ENCODE measurements around the gene VSTM5. TPM values are rescaled to one million over a fixed set of nuclear protein-coding genes. Genes with fewer than 3 reads are reported as not detected.

VSTM5 gene
- total and polyA plus RNA-seq, 2 of the 8 experiments (the other 6 are each of a cell fraction or from before 2014, with no cell fraction given) = 0.22 to 0.70 TPM

DNA sequence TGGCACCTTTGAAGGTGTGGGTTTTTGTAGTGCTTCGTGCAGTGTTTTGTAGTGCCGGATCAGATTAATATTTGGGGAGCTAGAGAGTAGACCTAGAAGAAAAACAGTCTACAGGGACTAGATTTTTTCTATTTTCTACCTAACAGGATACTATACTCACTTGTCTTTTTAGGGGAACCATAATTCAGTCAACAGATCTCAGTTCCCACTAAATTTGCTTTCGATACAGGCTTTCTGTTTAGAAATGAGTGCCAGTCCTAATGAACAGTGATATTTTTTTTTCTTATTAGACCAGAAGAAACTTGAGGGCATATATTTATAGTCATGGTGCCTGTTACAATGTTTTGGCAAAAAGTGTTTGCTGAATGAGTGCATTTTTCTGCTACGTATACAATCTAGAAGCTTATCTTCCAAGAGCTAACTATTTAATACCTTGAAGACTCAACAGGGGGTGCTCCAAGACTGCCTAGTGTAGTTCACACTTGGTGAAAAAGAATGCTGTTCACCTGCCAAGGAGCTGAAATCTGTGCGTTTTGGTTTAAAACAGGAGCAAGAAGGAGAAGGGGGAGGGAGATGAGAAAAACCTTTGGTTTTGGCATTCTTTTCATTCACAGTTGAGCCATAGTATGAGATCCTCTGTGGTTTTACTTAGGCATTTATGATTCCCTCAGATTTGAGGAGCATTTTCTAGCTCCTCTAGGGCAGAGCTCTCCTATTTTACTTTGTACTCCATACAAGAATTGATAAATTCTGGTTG is 44.9 kb upstream of the VSTM5 start:
- Histone ChIP-seq H3K56ac (replicated peaks; ENCODE audit: insufficient read length, low read depth, low read length) (no peak overlapping the region), H3K79me2 (ENCODE audit: control insufficient read depth in 1 of 2, insufficient read depth in 2 of 2, low read length in 2 of 2) (no peaks in the 10 kb centered on the region), H4K5ac (ENCODE audit: insufficient read length, low read depth, low read length) (no peak overlapping the region), H3K27me3 (replicated peaks in 1 of 4; ENCODE audit: control insufficient read depth in 3 of 4, extremely low read depth in 1 of 4, insufficient read depth in 3 of 4, low read length in 3 of 4) (no peaks in the 10 kb centered on the region), H3K14ac (ENCODE audit: insufficient read length) (no peak overlapping the region), H3K4me3 (ENCODE audit: extremely low read depth in 1 of 4, insufficient read depth in 2 of 4, low read depth in 3 of 4, low read length in 4 of 4) (no peak overlapping the region), H2BK20ac (ENCODE audit: low read length) (no peak overlapping the region), H3K36me3 (ENCODE audit: control insufficient read depth in 2 of 4, insufficient read depth in 4 of 4, low read length in 3 of 4) (no peaks in the 10 kb centered on the region), H3K4ac (replicated peaks; ENCODE audit: insufficient read length, low read depth, low read length) (no peak overlapping the region), H2BK120ac (replicated peaks; ENCODE audit: low read depth, low read length) (no peak overlapping the region), H3K27ac (ENCODE audit: low read depth, low read length) (no peak overlapping the region), H2AFZ (ENCODE audit: low read length) (peak overlapping the region; percentile 56; the same call in 1 of the 2 replicates), H2BK5ac (ENCODE audit: low read depth, low read length) (no peak overlapping the region), H4K20me1 (replicated peaks in 1 of 2; ENCODE audit: control insufficient read depth in 1 of 2, insufficient read depth in 2 of 2, low read length in 2 of 2) (no peaks in the 10 kb centered on the region), H3K4me1 (replicated peaks in 1 of 4; ENCODE audit: control insufficient read depth in 3 of 4, insufficient read depth in 4 of 4, low read length in 3 of 4) (peaks cover 0 to 4% (median under 1%) of the 10 kb centered on the region in 4 experiments; a peak in 2 of 7 replicates), H3K79me1 (ENCODE audit: low read depth, low read length) (no peaks in the 10 kb centered on the region), H2BK12ac (ENCODE audit: low read depth, low read length) (no peak overlapping the region), H3K23me2 (ENCODE audit: low read depth, low read length) (no peaks in the 10 kb centered on the region), H2AK5ac (ENCODE audit: low read depth, low read length) (no peak overlapping the region), H4K91ac (replicated peaks; ENCODE audit: insufficient read length, low read length) (no peak overlapping the region), H3K18ac (ENCODE audit: extremely low read depth, low read length) (no peak overlapping the region), H3K9ac (replicated peaks in 1 of 4; ENCODE audit: extremely low read depth in 1 of 4, low read depth in 3 of 4, low read length in 3 of 4) (no peak overlapping the region), H2BK15ac (ENCODE audit: low read length) (no peak overlapping the region), H3K4me2 (ENCODE audit: insufficient read depth in 1 of 2, low read depth in 2 of 2, low read length in 2 of 2) (no peak overlapping the region), H3K9me3 (ENCODE audit: insufficient read depth in 2 of 2, low read depth in 1 of 2, low read length in 1 of 2) (no peaks in the 10 kb centered on the region), H4K8ac (ENCODE audit: extremely low read depth, insufficient read depth, low read length) (no peak overlapping the region), H3K23ac (ENCODE audit: insufficient read length) (no peak overlapping the region)
- ChIA-PET CTCF (ENCODE audit: partially characterized antibody) (interaction anchor here (0.5 to 5.5 kb wide), 74 partner anchors 10 to 718 kb away, joined by 3 to 61 read pairs (median 4); partner anchors contain the start of genes ANKRD49, C11orf97, GPR83 and MED17), POLR2A (ENCODE audit: partially characterized antibody) (interaction anchor here (1.6 kb wide), 1 partner anchor 234 kb away, joined by 4 read pairs; no protein-coding TSS in a partner anchor)
- FAIRE-seq (peak; percentile 91), DNase-seq (ENCODE audit: low read depth in 1 of 2, low spot score in 2 of 2) (no peak)
- TF ChIP-seq, protein P1, sequence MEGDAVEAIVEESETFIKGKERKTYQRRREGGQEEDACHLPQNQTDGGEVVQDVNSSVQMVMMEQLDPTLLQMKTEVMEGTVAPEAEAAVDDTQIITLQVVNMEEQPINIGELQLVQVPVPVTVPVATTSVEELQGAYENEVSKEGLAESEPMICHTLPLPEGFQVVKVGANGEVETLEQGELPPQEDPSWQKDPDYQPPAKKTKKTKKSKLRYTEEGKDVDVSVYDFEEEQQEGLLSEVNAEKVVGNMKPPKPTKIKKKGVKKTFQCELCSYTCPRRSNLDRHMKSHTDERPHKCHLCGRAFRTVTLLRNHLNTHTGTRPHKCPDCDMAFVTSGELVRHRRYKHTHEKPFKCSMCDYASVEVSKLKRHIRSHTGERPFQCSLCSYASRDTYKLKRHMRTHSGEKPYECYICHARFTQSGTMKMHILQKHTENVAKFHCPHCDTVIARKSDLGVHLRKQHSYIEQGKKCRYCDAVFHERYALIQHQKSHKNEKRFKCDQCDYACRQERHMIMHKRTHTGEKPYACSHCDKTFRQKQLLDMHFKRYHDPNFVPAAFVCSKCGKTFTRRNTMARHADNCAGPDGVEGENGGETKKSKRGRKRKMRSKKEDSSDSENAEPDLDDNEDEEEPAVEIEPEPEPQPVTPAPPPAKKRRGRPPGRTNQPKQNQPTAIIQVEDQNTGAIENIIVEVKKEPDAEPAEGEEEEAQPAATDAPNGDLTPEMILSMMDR (IDR thresholded peaks at IDR 0.05; ENCODE audit: control extremely low read depth in 1 of 3, insufficient read depth in 1 of 3, low read depth in 1 of 3, low read length in 3 of 3) = peak in 2 of 3 experiments; percentile 70 to 74; a peak in 3 of 4 replicates
- TF ChIP-seq RFX5 (IDR thresholded peaks at IDR 0.05; ENCODE audit: borderline replicate concordance, low read depth, low read length) (no peak), RAD21 (IDR thresholded peaks at IDR 0.05 in 1 of 2, conservative IDR thresholded peaks at IDR 0.05 in 1 of 2; ENCODE audit: low read depth in 2 of 2, low read length in 2 of 2) (peak; percentile 96 to 97)
- WGBS, 2 experiments (ENCODE audit: extremely low coverage in 1 of 2, insufficient coverage in 1 of 2, insufficient read length in 1 of 2, insufficient replicate concordance in 2 of 2, low coverage in 1 of 2, low lambda C conversion rate in 2 of 2, missing lambda C conversion rate in 1 of 2) = 58% methylated on average over 5 of the region's 5 CpGs; no CpG with 5 or more reads in 1 of the 2 experiments
